GM18867 (cell line): ENCODE measurements around the gene MAP1B.
"Not testable (repeated sequence)": the region's sequence is repeated elsewhere in the genome, so short reads cannot be mapped to it uniquely, and the experiment has no call there.

Experiments used
- ATAC-seq: cut with Tn5 transposase; IDR thresholded peaks from one replicate; pipeline ENCODE4 v1.9.1; 2021; ENCODE audit warnings: mild to moderate bottlenecking, moderate library complexity; ENCODE audit not compliant: unreplicated experiment

The MAP1B gene

GRCh38 chr5:72107131-72107900, at the start of gene MAP1B:
Gene MAP1B (plus strand): TSS chr5:72107475. CDS start chr5:72107532, 57 bp downstream.
- no peak for ATAC-seq

GRCh38 chr5:72057816-72058215, 49.5 kb upstream of the MAP1B start:
- ATAC-seq, result no peak

GRCh38 chr5:72063219-72063819, 44.0 kb upstream of the MAP1B start:
- no peak for ATAC-seq

- no peak for ATAC-seq
Measured at GRCh38 chr5:72064801-72065570, 42.3 kb upstream of the MAP1B start.

GRCh38 chr5:72065751-72066255, 41.5 kb upstream of the MAP1B start:
- ATAC-seq, result no peak

GRCh38 chr5:72066705-72067107, 40.6 kb upstream of the MAP1B start:
- ATAC-seq, result no peak

- no peak for ATAC-seq
Measured at GRCh38 chr5:72067682-72068470, 39.4 kb upstream of the MAP1B start.

GRCh38 chr5:72070529-72070928, 36.7 kb upstream of the MAP1B start:
- no peak for ATAC-seq

- ATAC-seq, result no peak
Measured at GRCh38 chr5:72071906-72072305, 35.4 kb upstream of the MAP1B start.

- no peak for ATAC-seq
Measured at GRCh38 chr5:72074251-72074650, 33.0 kb upstream of the MAP1B start.

- ATAC-seq, result no peak
Measured at GRCh38 chr5:72075461-72075860, 31.8 kb upstream of the MAP1B start.

GRCh38 chr5:72076621-72077300, 30.5 kb upstream of the MAP1B start:
- ATAC-seq, result no peak

- ATAC-seq, result no peak
Measured at GRCh38 chr5:72077390-72077789, 29.9 kb upstream of the MAP1B start.

GRCh38 chr5:72079288-72079687, 28.0 kb upstream of the MAP1B start:
- no peak for ATAC-seq

GRCh38 chr5:72082048-72082447, 25.2 kb upstream of the MAP1B start:
- no peak for ATAC-seq

GRCh38 chr5:72084876-72085275, 22.4 kb upstream of the MAP1B start:
- no peak for ATAC-seq

GRCh38 chr5:72085319-72085718, 22.0 kb upstream of the MAP1B start:
- ATAC-seq, result no peak

- ATAC-seq, result not testable (repeated sequence)
Measured at GRCh38 chr5:72089713-72090112, 17.6 kb upstream of the MAP1B start.

- no peak for ATAC-seq
Measured at GRCh38 chr5:72092074-72092473, 15.2 kb upstream of the MAP1B start.

GRCh38 chr5:72093217-72093616, 14.1 kb upstream of the MAP1B start:
- ATAC-seq, result no peak
